Fibroblast of skin of left biceps (primary cell): ENCODE results near the gene SASH1.
"Not testable (repeated sequence)": the region's sequence is repeated elsewhere in the genome, so short reads cannot be mapped to it uniquely, and the experiment has no call there.

ENCODE experiments used
- DNase-seq, 2 experiments: peaks; one replicate each; pipeline ENCODE4 v3.0.0-alpha.2; 2013; ENCODE audit warnings: low read depth in 2 of 2

The SASH1 gene

DNA sequence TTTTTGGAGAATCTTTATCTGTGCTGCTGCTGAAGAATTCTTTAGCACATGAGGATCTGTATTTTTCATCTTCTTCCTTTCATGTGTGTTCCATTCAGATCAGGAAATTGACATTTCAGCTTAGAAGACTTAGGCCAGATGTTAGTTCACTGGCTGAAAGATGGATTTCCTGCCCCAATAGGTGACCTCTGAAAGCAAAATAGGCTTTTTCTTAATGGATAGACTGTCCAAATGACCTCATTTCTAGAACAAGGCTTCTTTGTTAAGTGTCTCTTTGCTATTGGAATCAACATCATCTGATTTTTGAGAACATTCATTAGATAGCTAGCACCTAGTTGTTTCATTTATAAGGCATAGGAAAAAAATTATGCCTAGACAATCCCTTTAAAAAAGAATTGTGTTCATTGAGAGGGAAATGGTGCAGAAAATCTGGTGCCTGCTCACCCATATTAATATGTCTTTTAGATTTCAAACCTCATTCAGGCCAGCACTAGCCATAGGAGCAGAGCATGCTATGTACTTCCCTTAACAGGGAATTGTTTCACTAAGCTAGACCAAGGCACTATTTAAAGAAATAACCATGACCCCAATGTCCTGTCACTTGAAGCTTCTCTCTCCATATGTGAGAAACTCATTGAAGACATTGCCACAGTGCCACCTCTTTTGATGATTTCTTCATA, 13.6 kb upstream of the SASH1 start:
- DNase-seq = no peak

DNA sequence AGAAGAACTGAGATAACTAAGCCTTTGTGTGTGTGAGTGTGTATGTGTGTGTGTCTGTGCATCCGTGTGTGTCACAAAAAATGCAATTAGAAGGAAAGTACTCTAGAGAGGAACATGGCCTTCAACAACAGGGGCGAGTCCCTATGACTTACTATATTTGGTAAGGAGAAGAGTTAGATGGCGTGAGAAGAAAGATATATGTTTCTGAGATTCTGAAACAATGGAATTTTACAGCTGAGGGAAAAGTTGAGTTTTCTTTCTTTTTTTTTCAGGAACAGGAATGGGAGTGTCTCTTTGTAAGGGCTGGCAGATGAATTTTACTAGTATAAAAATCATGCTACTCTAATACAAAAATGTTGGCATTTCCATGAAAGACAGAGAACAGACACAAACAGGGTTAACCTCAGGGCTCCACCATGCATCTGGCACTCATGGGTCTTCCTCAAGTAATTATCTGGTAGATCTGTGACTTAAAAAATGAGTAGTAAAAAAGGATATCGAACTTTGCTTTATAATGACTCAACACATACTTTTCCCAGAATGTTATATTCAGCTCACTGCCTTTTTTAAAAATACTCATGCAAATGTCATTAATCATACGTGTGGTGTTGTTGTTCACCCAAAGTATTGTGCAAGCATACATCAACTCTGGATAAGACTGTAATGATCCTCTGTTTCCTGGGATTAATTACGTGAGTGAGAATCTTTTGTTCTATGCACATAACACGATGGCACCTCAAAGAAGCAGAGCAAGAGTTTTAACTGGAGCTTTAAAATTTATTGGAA, 12.8 kb upstream of the SASH1 start:
- DNase-seq = peak; percentile 93 to 95

DNA sequence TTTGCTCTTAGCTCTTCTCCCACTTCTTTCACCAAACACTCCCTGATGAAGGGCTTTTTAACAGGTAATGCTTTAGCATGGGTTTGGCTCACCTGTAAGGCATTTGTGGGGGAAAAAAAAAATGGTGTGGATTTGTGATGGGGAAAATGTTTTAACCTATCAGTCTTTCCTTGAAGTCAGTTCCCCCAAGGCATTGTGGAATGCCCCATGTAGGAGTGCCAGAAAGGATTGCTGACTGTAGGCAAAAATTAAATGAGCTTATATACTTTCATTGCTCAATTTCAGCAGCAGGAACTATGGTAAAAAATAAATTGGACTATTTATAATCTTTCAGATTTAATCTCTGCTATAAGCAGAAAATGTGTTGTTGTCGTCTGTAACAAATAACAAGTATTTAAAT, 10.6 kb upstream of the SASH1 start:
- no peak for DNase-seq

DNA sequence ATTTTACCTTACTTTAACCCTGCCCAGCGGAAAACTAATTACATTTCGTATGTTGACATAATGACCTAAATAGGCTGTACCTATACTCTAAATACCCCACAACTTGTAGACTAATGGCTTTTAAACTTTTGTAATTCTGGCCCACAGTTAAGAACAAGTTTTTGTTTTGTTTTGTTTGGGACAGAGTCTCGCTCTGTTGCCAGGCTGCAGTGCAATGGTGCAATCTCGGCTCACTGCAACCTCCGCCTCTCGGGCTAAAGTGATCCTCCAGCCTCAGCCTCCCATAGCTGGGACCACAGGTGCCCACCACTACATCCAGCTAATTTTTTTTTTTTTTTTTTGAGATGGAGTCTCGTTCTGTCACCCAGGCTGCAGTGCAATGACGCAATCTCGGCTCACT, 5.7 kb upstream of the SASH1 start:
- no peak for DNase-seq

DNA sequence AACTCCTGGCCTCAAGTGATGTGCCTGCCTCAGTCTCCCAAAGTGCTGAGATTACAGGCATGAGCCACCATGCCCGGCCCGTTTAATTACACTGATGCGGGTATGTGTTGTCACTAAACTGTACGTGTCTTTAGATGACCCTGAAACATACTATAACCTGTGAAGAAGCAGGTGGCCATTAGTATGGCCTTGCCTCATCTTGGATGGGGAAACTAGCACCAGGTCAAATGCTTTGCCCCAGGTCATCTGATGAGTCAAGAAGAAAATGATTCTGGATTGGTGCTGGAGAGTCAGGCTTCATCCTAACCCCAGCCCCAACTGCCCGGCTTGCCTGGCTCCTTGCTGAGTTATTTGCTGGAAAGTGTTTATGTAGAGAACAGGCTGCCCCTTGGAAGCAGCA, 2.9 kb upstream of the SASH1 start:
- no peak for DNase-seq

DNA sequence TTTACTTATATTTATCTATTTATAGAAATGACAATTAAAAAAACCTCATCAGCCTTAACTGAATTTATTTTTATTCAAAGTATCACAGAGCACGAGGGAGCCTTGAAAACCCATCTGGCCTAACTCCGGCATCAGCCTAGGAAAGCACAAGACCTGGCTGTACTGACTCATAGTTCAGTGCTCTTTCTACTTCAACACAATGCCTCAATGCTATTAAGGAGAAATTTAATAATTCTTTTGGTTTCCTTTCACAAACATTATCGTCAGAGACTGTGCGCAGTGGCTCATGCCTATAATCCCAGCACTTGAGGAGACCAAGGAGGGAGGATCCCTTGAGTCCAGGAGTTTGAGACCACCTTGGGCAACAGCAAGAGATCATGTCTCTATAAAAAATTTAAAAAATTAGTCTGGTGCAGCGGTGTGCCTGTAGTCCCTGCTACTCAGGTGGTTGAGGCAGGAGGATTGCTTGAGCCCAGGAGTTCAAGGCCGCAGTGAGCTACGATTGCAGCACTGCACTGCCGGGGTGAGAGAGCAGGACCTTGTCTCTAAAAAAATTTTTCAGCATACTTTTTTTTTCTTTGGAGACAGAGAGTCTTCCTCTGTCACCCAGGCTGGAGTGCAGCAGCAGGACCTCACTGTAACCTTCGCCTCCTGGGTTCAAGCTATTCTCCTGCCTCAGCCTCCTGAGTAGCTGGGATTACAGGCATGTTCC, 1.9 kb upstream of the SASH1 start:
- no peak for DNase-seq

DNA sequence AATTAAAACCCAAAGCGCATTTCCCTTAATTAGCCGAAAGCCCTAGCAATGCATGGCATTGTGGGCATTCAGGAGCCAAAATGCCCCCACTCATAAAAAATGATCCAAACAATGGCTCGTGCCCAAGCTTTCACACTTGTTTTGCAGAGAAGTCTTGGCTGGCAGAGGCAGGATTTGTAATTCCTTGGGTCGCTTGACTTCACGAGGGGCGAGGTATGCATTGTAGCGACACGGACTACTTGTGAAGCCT, 613 bp upstream of the SASH1 start:
- no peak for DNase-seq

DNA sequence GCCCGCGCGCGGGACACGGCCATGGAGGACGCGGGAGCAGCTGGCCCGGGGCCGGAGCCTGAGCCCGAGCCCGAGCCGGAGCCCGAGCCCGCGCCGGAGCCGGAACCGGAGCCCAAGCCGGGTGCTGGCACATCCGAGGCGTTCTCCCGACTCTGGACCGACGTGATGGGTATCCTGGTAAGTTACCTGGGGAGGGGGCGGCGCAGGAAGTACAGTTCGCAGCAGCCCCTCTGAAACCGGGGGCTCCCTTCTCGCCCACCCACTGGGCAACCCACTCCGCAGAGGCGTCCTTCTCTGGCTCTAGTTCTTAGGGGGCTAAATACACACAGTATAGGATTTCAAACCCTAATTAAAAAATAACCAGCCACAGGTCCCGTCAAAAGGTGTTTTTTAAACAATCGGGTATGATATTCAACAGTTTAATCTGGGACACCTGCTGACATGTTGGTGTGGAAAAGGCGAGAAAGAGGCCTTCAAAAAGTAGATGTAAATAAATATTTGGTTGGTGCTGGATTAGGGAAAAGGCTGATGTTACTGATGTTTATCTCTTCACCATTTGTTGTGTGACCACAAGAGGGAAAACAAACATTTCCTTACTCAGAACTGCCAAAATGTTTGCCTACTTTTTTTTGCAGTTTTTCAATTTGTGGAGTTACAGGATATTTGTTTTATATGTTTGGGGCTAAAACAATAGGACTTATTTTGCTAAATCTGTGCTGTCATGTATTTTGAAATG, 577 bp downstream of the SASH1 start:
- no peak for DNase-seq

DNA sequence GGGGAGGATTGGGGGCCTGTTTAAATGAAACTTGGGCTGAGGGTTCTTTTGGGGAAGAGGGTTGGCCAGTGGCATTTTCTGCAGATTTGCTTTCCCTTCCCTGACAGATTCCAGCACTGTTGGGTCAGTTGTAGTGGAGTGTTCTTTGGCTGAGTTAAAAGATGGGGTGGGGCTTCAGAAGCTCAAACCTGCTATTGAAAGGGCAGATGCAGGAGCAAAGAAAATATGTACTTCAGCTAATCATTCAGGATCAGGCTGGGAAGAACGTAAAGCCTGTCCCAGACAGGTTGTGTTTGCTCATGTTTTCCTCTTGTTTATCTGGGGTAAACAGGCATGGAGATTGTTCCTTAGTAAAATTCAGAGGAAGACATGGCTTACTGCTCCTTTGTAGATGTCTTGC, 2.5 kb downstream of the SASH1 start:
- no peak for DNase-seq

DNA sequence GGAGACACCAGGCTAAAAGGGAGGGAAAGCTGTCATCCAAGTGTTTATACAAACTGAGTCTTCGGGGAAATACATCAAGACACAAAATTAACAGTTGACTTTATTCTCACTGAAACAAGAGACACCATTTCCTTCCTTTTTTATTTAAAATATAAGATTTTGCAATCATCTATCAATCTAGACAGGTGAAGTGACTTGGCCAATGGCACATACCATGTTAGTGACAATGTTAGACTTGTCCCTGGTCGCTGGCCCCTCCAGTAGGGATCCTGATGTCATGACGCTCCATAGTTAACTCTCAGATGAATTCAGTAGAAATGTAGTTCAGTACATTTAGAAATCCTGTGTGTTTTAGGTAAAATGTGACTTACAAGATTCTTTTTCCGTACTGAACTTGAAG, 2.9 kb downstream of the SASH1 start:
- DNase-seq = no peak

DNA sequence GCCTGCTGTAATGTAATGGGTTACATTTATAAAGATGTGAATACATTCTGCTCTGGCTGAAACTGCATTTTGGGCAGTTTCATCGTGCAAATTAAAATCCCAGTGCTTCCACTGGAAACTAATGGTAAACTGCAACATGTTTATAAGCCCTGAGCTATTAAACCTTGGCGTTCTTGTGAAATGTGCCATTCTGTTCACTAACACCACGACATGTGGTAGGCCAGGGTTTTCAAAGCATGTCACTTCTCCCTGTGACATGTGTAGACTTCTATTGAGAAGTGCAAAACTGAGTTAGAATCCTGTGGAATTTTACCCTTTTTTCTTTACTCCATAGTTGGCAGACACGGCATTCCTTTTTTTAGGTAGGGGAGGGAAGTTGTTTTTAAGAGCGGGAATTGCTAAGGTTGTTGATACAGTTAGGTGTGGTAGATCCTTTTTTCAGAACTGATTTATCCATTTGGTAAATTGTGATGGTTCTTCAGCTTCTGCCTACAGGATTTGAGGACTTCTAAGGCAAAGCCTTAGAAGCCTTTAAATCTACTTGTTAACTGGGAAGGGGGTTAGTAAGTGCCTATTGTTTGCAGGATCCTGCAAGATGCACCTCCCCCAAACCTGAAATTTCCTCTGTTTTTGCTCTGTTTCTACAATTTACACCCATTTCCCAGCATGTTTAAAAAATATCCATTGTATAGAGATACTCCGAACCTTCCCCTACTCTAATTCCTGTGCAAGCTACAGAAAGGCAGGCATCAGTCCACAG, 4.2 kb downstream of the SASH1 start:
- DNase-seq = no peak

DNA sequence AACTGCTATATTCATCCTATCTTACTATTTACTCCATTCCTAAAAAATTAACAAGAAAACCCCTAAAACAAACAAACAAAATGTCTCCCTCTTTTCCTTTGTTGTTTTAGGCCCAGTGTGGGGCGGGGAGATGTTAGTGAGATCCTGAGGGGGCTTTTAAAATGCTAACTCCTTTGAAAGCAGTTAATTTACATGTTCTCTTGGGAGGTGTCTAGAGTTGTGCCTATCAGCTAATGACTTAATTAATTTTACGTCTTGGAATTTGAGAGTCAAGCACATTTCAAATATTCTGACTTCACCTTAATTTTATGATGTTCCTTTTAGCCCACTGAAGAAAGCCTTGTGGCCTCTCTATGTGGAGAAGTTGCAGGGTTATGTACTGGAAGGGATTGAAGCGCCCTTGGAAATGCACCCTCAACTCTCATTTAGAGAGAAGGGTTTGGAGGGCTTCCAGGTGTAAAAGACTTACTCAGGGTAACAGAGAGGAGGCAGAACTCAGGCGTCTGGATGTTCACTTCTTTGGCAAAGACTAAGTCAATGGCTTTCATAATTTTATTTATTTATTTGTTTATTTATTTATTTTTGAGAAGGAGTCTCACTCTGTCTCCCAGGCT, 4.9 kb downstream of the SASH1 start:
- DNase-seq = no peak

DNA sequence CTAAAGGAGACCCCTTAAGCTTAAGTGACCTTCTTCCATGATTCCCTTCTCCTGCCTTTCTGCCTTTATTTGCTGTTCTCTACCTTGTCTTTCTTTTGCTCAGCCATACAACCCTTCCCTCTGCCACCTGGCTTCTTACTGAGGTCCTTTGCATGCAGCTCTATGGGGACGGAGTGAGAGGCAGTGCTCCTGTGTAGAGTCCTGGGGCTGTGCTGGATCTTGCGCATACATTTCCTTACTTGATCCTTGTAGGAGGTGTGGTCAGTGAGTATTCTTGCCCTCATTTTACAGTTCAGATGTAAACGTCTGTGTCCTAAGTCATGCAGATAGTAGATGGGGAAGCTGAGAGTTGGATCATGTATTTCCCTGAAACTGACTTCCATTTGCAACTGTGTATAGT, 5.7 kb downstream of the SASH1 start:
- DNase-seq = no peak

DNA sequence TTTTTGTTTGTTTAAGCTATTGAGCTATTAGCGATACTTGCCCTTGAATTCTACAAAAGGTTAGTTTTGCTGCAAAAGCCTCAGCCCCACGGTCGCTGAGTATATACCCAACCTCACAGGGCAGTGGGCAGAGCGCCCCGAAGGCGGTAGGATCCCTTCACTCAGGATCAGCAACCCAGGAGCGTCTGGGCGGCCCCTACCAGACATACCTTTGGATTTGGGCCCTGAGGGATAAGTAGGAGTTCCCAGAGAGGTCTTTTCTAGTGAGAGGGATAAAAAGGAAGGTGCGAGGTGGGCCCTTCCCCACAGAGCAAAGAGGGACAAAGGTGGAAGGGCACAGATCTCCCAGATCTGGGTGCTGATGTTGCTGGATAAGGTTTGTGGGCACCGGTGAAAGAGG, 6.1 kb downstream of the SASH1 start:
- no peak for DNase-seq

DNA sequence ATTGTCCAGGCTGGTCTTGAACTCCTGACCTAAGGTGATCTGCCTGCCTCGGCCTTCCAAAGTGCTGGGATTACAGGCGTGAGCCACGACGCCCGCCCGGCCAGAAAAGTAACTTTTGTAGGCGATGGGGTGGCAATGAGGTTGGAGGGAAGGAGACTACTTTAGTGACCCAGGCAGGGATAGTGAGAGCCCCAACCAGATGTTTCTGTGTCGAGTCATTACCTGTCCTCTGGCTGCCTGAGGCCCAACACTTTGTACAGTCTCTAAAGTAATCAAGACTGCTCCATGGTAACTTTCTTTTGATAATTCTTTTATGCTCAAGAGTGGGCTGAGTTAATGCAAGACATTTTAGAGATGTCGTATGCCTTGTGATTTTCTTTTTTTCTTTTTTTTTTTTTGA, 6.8 kb downstream of the SASH1 start:
- no peak for DNase-seq

DNA sequence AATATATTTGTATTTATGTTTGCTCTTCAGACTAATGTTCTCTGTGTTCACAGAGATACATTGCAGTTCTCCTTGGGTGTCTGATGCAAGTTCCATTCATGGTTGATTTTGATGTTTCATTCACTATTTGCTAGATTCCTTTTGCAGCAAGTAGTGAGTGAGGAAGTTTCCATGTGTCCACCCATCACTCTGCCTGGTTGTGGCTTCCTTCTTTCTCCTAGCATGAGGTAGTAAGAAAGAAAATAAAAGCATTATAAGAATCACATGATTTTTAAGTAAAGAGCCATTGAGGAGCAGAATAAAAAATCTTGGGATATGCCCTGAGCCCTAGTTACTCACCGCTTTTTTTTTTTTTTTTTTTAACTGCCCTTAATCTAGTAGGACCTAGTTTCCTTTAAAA, 8.7 kb downstream of the SASH1 start:
- no peak for DNase-seq

DNA sequence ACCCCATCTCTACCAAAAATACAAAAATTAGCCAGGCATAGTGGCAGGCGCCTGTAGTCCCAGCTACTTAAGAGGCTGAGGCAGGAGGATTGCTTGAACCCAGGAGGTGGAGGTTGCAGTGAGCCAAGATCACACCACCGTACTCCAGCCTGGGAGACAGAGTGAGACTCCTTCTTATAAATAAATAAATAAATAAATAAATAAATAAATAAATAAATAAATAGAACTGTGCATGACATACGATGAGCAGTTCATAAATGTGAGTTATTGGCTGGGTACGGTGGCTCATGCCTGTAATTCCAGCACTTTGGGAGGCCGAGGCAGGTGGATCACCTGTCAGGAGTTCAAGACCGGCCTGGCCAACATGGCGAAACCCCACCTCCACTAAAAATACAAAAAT, 9.8 kb downstream of the SASH1 start:
- not testable (repeated sequence) for DNase-seq

DNA sequence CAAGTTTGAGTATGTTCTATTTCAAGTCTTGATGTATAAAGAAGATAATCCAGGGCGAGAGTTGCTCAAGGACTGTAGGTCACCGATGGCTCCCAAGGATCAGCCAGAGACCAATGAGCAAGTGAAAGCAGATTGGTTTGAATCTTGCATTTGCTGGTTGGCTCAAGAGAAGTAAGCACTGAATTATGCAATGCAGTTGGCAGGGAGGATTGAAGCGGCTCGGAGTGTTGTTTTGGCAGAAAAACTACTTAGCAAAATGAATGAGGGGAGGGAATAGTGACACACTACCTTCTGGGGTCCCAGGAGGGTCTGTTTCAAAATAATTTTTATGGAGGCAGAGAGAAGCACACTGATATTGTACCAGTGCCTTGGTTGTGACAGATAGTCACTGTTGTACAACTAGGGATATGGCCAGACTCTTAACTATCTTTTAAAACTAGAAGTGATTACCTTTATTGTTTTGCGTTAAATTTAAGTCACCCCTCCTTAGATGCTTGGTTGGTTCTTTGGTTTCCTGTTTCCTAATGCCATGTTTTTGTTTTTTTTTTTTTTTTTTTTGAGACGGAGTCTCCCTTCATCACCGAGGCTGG, 15.7 kb downstream of the SASH1 start:
- DNase-seq = no peak

DNA sequence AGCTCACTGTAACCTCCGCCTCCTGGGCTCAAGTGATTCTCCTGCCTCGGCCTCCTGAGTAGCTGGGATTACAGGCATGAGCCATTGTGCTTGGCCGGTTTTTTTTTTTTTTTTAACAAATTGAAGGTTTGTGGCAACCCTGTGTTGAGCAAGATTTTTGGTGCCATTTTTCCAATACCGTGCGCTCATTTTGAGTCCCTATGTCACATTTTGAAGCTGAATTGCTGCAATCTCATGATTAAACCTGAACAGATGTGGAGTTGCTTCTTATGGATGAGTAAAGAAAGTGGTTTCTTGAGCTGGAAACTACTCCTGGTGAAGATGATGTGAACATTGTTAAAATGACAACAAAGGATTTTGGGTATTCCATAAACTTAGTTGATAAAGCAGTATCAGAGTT, 16.6 kb downstream of the SASH1 start:
- DNase-seq = no peak

DNA sequence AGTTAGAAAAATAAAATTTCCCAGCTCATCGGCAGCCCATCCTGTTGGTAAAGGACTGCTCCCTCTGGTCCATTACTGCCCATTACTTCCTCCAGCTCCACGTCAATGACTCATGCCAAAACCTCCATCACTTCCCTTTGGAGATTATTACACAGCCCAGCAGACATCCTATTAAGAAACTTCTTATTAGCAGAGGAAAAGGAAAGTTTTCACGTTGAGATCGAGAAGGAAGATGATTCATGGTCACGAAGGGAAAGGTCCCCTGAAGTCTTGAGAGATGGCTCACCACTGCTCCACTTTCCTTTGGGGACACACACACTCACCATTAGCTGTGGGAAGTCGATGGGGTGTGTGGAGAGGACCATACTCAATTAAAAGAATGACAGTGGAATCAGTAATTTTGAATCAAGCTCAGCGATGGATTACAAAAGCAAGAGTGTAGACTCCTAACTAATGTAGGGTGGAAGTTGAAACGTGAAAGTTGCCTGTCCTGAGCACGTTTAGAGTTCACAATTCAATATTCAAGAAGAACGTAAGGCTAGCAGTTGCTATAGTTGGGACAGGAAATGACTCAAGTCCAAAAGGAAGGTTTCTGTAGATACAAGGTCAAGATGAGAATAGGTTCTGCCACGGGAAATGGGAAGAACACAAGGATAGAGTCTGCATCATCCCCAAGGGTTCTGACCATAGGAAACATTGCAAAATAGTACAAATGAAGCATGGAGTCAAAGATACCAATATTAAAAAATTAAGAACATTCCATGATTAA, 21.6 kb downstream of the SASH1 start:
- DNase-seq = peak; percentile 44 to 45
